GM19395 (cell line): ENCODE measurements around the gene PLCB2.

Experiments
- ATAC-seq: cut with Tn5 transposase; IDR thresholded peaks from one replicate; pipeline ENCODE4 v1.9.1; 2021; ENCODE audit warnings: mild to moderate bottlenecking, moderate library complexity; ENCODE audit not compliant: unreplicated experiment

The PLCB2 gene

GRCh38 chr15:40274350-40275274, 33.1 kb downstream of the PLCB2 start:
- ATAC-seq: no peak

DNA sequence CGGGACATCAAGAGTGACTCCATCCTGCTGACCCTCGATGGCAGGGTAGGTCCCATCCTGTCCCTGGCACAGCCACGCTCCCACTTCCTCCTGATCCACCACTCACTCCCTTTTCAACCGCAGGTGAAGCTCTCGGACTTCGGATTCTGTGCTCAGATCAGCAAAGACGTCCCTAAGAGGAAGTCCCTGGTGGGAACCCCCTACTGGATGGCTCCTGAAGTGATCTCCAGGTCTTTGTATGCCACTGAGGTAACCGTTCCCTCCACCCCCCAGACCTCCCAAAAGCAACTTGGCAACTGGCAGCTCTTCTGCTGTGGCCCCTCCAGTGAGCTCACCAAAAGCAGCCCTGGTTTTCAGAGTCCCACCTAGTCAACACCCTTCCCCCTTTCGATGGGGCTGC, 34.3 kb downstream of the PLCB2 start:
- ATAC-seq: no peak

DNA sequence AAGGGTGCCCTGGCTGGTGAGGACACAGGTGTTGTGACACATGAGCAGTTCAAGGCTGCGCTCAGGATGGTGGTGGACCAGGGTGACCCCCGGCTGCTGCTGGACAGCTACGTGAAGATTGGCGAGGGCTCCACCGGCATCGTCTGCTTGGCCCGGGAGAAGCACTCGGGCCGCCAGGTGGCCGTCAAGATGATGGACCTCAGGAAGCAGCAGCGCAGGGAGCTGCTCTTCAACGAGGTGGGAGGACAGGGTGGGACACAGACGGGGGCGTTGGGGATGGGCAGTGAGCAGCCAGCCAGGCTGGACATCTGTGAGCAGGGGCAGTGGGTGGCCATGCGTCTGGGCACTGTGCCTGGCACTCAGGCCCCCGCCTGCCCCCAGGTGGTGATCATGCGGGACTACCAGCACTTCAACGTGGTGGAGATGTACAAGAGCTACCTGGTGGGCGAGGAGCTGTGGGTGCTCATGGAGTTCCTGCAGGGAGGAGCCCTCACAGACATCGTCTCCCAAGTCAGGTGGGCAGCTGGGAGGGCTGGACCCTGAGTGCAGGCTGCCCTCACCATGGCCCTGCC, 35.2 kb downstream of the PLCB2 start:
- ATAC-seq: no peak

- no peak for ATAC-seq
These were observed 35.9 kb downstream of the PLCB2 start for GRCh38 chr15:40271685-40272484.

- no peak for ATAC-seq
These were observed 37.3 kb downstream of the PLCB2 start for GRCh38 chr15:40270246-40270995.

- ATAC-seq: no peak
These were observed 38.1 kb downstream of the PLCB2 start for GRCh38 chr15:40269604-40270003.

DNA sequence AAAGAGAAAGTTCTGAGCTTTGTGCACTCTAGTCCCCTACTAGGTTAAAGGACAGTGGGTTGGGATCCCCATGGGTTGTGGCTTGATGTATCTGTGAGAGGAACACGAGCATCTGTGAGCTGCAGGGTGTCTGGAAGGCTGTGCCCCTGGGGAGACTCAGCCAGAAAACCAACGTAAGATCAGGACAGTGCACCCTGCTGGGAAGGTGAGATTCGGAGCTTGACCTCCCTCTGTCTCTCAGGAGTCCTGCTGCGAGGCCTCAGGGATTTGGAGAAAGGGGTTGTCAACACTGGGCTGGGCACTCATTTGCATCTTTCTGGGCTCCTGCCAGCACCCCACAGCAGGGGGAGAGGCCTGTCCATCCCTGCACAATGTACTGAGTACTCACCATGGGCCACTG, 40.1 kb downstream of the PLCB2 start:
- no peak for ATAC-seq

DNA sequence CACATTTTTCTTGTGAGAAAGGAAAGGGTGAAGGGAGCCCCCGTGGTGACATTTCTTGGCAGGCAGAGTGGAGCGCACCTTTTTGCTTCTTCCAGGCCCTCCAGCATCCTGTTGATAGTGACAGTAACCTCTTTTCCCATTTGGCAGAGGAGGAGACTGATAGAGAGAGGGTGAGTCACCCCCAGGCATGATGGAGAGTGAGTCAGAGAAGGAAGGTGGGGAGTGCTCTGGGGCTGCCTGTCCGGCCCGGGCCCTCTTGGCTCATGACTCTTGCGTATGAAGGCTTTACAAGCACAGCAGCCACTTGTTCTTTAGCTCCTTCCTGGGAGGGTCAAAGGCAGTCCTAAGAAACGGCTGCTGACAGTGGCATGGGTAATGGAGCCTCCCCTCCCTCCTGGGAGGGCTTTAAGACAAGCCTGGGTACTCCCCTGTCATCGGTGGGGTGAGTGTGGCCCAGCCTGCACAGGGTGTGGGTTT, 40.9 kb downstream of the PLCB2 start:
- ATAC-seq: no peak

DNA sequence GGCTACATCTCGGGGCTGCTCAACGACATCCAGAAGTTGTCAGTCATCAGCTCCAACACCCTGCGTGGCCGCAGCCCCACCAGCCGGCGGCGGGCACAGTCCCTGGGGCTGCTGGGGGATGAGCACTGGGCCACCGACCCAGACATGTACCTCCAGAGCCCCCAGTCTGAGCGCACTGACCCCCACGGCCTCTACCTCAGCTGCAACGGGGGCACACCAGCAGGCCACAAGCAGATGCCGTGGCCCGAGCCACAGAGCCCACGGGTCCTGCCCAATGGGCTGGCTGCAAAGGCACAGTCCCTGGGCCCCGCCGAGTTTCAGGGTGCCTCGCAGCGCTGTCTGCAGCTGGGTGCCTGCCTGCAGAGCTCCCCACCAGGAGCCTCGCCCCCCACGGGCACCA, 41.9 kb downstream of the PLCB2 start:
- no peak for ATAC-seq

DNA sequence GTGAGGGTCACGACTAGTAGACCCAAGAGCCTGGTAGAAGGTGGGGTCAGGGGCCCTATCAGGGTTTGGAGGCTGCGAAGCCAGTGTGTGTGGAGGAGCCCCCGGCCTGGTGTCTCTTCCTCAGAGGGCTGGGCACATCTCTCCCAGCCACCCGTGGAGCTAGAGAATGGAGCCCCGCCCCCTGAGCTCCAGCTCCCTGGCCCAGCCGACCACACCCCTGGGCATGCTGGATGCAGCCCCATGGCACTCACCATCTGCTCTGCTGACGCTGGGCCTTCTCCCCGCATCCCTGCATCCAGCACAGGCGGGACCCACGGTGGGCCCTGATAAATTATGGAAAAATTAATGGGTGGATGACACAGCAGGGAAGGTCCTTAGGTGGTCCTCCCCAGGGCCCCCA, 42.4 kb downstream of the PLCB2 start:
- ATAC-seq: no peak

- ATAC-seq: no peak
These were observed 43.2 kb downstream of the PLCB2 start for GRCh38 chr15:40264321-40265153.

GRCh38 chr15:40263024-40263754, 44.5 kb downstream of the PLCB2 start:
- no peak for ATAC-seq

DNA sequence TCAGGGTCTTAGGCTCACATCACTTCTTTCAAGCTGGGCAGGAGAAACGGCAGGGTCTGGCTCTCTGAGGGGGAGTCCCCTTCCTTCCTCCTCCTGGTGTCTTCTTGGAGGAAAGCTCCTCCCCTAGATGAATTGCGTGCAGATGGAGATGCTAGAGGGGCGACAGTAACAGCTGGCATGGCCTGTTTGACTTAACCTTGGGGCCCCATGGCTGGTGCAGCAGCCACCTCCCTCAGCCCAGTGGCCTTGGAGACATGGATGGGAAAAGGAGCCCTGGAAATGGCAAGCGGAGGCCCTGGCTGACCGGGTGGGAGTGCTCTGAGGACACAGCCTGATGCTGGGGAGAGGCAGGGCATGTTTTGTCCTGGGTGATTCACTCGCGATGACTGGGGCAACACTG, 48.7 kb downstream of the PLCB2 start:
- no peak for ATAC-seq

GRCh38 chr15:40258544-40258943, 49.2 kb downstream of the PLCB2 start:
- ATAC-seq: no peak

DNA sequence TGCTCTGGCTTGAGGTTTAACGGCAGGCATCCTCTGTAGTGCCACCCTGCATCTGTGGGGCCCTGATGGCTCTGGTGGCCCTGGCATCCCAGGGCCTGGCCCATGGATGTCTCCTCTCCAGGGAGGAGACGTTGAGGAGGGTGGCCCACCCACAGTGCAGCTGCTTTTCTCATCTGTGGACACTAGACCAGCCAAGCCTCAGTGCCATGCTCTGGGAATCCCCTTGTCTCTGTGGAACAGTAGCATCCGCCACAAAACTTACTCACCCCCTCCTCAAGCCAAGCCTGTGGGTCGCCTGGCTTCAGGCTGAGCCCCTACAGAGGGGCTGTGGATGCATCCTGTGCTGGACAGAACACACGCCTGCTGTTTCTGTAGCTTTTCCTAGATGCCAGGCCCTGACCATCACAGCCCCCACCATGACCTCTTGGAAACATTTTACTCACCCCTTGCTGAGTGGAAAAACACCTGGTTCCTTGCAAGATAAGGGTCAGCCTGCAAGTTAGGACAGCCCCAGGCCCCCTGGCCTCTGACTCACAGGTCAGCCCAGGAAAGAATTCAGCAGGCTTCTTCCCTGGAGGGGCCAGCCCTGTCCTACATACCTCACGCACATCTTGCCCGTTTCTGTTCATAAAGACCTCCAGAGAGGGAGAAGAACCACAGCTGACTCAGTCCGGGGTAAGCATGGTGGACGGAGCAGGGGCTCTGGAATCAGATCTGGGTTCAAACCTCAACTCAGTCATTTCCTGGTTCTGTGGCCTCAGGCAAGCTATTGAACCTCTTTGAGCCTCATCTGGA, 49.9 kb downstream of the PLCB2 start:
- no peak for ATAC-seq

GRCh38 chr15:40256638-40257235, 51.0 kb downstream of the PLCB2 start:
- no peak for ATAC-seq

- ATAC-seq: no peak
These were observed 52.7 kb downstream of the PLCB2 start for GRCh38 chr15:40255033-40255432.

DNA sequence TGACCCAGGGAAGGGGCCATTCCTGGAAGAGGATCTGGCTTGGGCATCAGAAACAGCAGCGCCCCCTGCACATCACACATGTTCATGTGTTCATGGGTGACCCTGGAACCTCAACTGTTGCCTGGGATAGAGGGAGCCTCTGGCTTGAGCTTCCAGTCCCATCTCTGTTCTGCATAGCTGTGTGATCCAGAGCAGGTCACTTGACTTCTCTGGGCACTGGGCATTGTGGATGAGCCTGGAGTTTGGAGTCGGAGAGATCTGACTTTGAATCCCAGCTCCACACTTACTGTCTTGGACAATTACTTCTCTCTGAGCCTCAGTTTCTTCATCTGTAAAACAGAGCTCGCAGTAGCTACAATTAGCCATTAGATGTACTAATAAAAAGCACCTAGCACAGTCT, 53.3 kb downstream of the PLCB2 start:
- no peak for ATAC-seq
